GM18858 (cell line): ENCODE measurements around the gene CNIH3.

ENCODE experiments used
- ATAC-seq: cut with Tn5 transposase; IDR thresholded peaks from one replicate; pipeline ENCODE4 v1.9.1; 2021; ENCODE audit not compliant: unreplicated experiment

The CNIH3 gene

GRCh38 chr1:224714553-224714952 lies 98.4 kb downstream of the CNIH3 start:
- no peak for ATAC-seq

GRCh38 chr1:224718470-224719053 lies 102.4 kb downstream of the CNIH3 start:
- ATAC-seq, result no peak

- no peak for ATAC-seq
These were observed 103.6 kb downstream of the CNIH3 start for GRCh38 chr1:224719716-224720115.

GRCh38 chr1:224720216-224720615 lies 104.1 kb downstream of the CNIH3 start:
- no peak for ATAC-seq

GRCh38 chr1:224721000-224721399 lies 104.9 kb downstream of the CNIH3 start:
- no peak for ATAC-seq

GRCh38 chr1:224722838-224723237 lies 106.7 kb downstream of the CNIH3 start:
- no peak for ATAC-seq

GRCh38 chr1:224724566-224724965 lies 108.4 kb downstream of the CNIH3 start:
- ATAC-seq, result no peak

- no peak for ATAC-seq
These were observed 110.5 kb downstream of the CNIH3 start for GRCh38 chr1:224726441-224727182.

GRCh38 chr1:224727351-224728289 lies 111.5 kb downstream of the CNIH3 start:
- no peak for ATAC-seq

- ATAC-seq, result no peak
These were observed 114.4 kb downstream of the CNIH3 start for GRCh38 chr1:224730540-224730939.

- no peak for ATAC-seq
These were observed 114.8 kb downstream of the CNIH3 start for GRCh38 chr1:224730965-224731364.

GRCh38 chr1:224731633-224732032 lies 115.5 kb downstream of the CNIH3 start:
- no peak for ATAC-seq

GRCh38 chr1:224732377-224733026 lies 116.4 kb downstream of the CNIH3 start:
- no peak for ATAC-seq

GRCh38 chr1:224733027-224733911 lies 117.2 kb downstream of the CNIH3 start:
- peak; percentile 45 for ATAC-seq

GRCh38 chr1:224734261-224734935 lies 118.3 kb downstream of the CNIH3 start:
- ATAC-seq, result no peak

GRCh38 chr1:224735159-224735558 lies 119.0 kb downstream of the CNIH3 start:
- ATAC-seq, result no peak

GRCh38 chr1:224736619-224737352 lies 120.7 kb downstream of the CNIH3 start:
- ATAC-seq, result peak; percentile 41

GRCh38 chr1:224737353-224737727 lies 121.2 kb downstream of the CNIH3 start:
- no peak for ATAC-seq
